K562 (cell line): ENCODE measurements around the gene ARHGEF17. TPM values are rescaled to one million over a fixed set of nuclear protein-coding genes. Genes with fewer than 3 reads are reported as not detected.

Experiments
- ATAC-seq: fragments of 200-7000 bp; cut with Tn5 transposase; 3 replicates; pipeline ENCODE4 v1.9.1; 2020; ENCODE audit warnings: moderate library complexity
- BruUV-seq: library from RNA; stranded (reverse); fragments of 400-500 nt; replicated peaks from 2 replicates; lab custom pipeline; 2021; lab: Mats Ljungman, UMichigan
- CTCF ChIA-PET: fragments of 300-600 bp; formaldehyde crosslinking; extraction: SDS; loops from one replicate; lab custom pipeline; 2021; ENCODE audit warnings: low intra/inter-chr PET ratio; lab: Yijun Ruan, JAX
- POLR2A ChIA-PET: fragments of 300-600, 350-650 bp; sonication (Branson Sonifier 250); formaldehyde crosslinking; extraction: SDS; loops from one replicate; lab custom pipeline; 2021; ENCODE audit warnings: antibody characterized with exemption, inconsistent platforms; lab: Yijun Ruan, JAX
- DNase-seq, 4 experiments: peaks; one replicate each; pipeline versions ENCODE4 v3.0.0 to v3.0.0-alpha.2; 2011 to 2018; ENCODE audit warnings: low spot score in 3 of 4, mixed read lengths in 3 of 4; ENCODE audit errors: extremely low read depth in 1 of 4
- FAIRE-seq: peaks from 2 replicates; lab custom pipeline; 2011; peaks lifted over from hg19 to GRCh38; lab: Jason Lieb, UNC
- H2AFZ ChIP-seq: 2 replicates; pipeline ENCODE4 v1.6.0; 2011; ENCODE audit warnings: low read depth, low read length, control low read depth, inconsistent platforms
- H3K27ac ChIP-seq: fragments of 200-600 bp; 3 replicates; pipeline ENCODE4 v1.8.0; 2011; ENCODE audit warnings: low read depth, mild to moderate bottlenecking, control low read depth, inconsistent platforms, low read length, moderate library complexity, mixed read lengths; ENCODE audit errors: extremely low read depth
- H3K27me3 ChIP-seq, 2 experiments: fragments of 300-600 bp in 1 of 2; 2 replicates in 1 of 2; 3 replicates in 1 of 2; pipeline versions ENCODE4 v1.6.0 to v1.8.0; 2011; ENCODE audit warnings: inconsistent platforms in 2 of 2, low read length in 2 of 2, mild to moderate bottlenecking in 1 of 2, mixed read lengths in 1 of 2, moderate library complexity in 1 of 2; ENCODE audit not compliant: control insufficient read depth in 2 of 2, insufficient read depth in 2 of 2
- H3K36me3 ChIP-seq: fragments of 300-600 bp; 3 replicates; pipeline ENCODE4 v1.8.0; 2011; ENCODE audit warnings: mild to moderate bottlenecking, low read length, inconsistent platforms; ENCODE audit not compliant: control insufficient read depth, insufficient read depth
- H3K4me1 ChIP-seq, 2 experiments: fragments of 200-600 bp in 1 of 2; replicated peaks in 1 of 2; 2 replicates in 1 of 2; 3 replicates in 1 of 2; pipeline versions ENCODE4 v1.5.1 to v1.8.0; 2011; ENCODE audit warnings: inconsistent platforms in 2 of 2, low read length in 2 of 2, mild to moderate bottlenecking in 1 of 2, mixed read lengths in 1 of 2, moderate library complexity in 1 of 2; ENCODE audit not compliant: control insufficient read depth in 2 of 2, insufficient read depth in 2 of 2
- H3K4me2 ChIP-seq: 2 replicates; pipeline ENCODE4 v1.6.1; 2011; ENCODE audit warnings: low read length, control low read depth, inconsistent platforms, mixed read lengths; ENCODE audit not compliant: insufficient read depth
- H3K4me3 ChIP-seq: fragments of 200-600 bp; sonication (generic), shearing (Covaris generic); 2 replicates; pipeline ENCODE4 v1.5.1; 2016; ENCODE audit warnings: control low read depth, inconsistent platforms
- H3K79me2 ChIP-seq: fragments of 200-600 bp; 3 replicates; pipeline ENCODE4 v1.8.0; 2011; ENCODE audit warnings: low read length, inconsistent platforms; ENCODE audit not compliant: control insufficient read depth, insufficient read depth
- H3K9ac ChIP-seq, 2 experiments: 2 replicates each; pipeline versions ENCODE4 v1.6.0 to v1.6.1; 2011; ENCODE audit warnings: low read depth in 2 of 2, low read length in 2 of 2, control low read depth in 1 of 2, inconsistent platforms in 1 of 2, mild to moderate bottlenecking in 1 of 2, mixed read lengths in 1 of 2; ENCODE audit not compliant: insufficient read depth in 1 of 2
- H3K9me1 ChIP-seq: one replicate; pipeline ENCODE4 v1.6.0; 2011; ENCODE audit warnings: inconsistent platforms, mild to moderate bottlenecking, low read length, moderate library complexity; ENCODE audit not compliant: control insufficient read depth, insufficient read depth
- H3K9me3 ChIP-seq: replicated peaks from 2 replicates; pipeline ENCODE4 v1.5.1; 2011; ENCODE audit warnings: low read depth, low read length, inconsistent platforms; ENCODE audit not compliant: control insufficient read depth, insufficient read depth
- H4K20me1 ChIP-seq: replicated peaks from 2 replicates; pipeline ENCODE4 v1.6.1; 2011; ENCODE audit warnings: low read length, inconsistent platforms, mixed read lengths; ENCODE audit not compliant: control insufficient read depth, insufficient read depth
- NR2C1 ChIP-seq, 2 experiments: fragments of 450-650 bp; IDR thresholded peaks; 2 replicates each; pipeline ENCODE4 v1.6.1; 2017; ENCODE audit warnings: mild to moderate bottlenecking in 2 of 2, antibody characterized with exemption in 1 of 2, inconsistent platforms in 1 of 2, missing compliant biosample characterization in 1 of 2, missing genetic modification characterization in 1 of 2
- XRCC3 ChIP-seq: fragments of 450-650 bp; IDR thresholded peaks from 2 replicates; pipeline ENCODE4 v1.6.1; 2017; ENCODE audit warnings: mild to moderate bottlenecking, moderate library complexity
- WGBS: fragments of 100-300 bp; shearing (Covaris generic); methylation state at CpG from one replicate; pipeline ENCODE4 v1.1.6; 2016; ENCODE audit warnings: low coverage, mixed read lengths; ENCODE audit not compliant: insufficient coverage; ENCODE audit errors: missing lambda C conversion rate; 5-methylcytosine and 5-hydroxymethylcytosine counted together
- in situ Hi-C: fragments of 300-500 bp; cut with MboI; formaldehyde crosslinking; loops from 4 replicates; pipeline ENCODE4 v1.15.0; 2018; ENCODE audit warnings: inconsistent platforms, mixed read lengths
- intact Hi-C: fragments of 100-400 bp; cut with micrococcal nuclease; formaldehyde crosslinking; loops from 2 replicates; pipeline ENCODE4 v1.14.2; 2022
- polyA plus RNA-seq, 8 experiments: library from polyadenylated mRNA; depleted of rRNA in 4 of 8; stranded (reverse) in 5 of 8; unstranded in 3 of 8; fragments of >200 nt; fragmentation: Nextera tagmentation in 2 of 8; fragmentation: Illumina TruSeq in 1 of 8; extraction: Ambion mirVana in 2 of 8; extraction: Trizol in 1 of 8; gene quantifications; 2 replicates each; pipeline versions ENCODE4 v1.2.1 to v1.2.3, GENCODE V29; 2011 to 2014; ENCODE audit warnings: inconsistent platforms in 1 of 8, missing spikeins in 1 of 8
- total RNA-seq, 7 experiments: library from RNA; depleted of rRNA in 6 of 7; stranded (reverse); fragments of >200 nt in 6 of 7; fragmentation: Illumina TruSeq in 2 of 7; extraction: Trizol in 2 of 7; gene quantifications; 2 replicates each; pipeline versions ENCODE4 v1.2.1 to v1.2.3, GENCODE V29; 2011 to 2021; ENCODE audit warnings: low replicate concordance in 1 of 7
- TF ChIP-seq, protein P1 (sequence below): fragments of 450-650 bp; IDR thresholded peaks from 2 replicates; pipeline ENCODE4 v1.6.1; 2017; ENCODE audit warnings: mild to moderate bottlenecking, moderate library complexity

ARHGEF17 gene
- total and polyA plus RNA-seq, 9 of the 15 experiments (the other 6 are each of a cell fraction or from before 2014, with no cell fraction given): 0.04 to 0.68 (median 0.10) TPM; not detected in 2

DNA sequence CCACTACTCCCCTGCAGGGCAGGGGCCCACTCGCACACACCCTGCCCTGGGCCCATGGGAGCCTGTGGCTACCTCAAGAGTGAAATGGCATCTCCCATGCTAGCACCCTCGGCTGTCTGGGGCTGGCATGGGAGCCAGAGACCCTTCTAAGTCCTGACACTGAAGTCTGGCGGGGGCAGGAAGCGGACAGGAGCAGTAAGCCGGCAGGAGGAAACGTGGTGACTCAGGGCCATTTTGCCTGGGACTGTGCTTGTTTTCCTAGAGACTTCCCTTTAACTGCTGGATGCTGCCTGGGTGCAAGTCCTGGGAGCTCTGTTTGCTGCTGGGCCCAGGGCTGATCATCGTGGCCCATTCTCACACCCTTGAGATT lies 84.9 kb downstream of the ARHGEF17 start:
- Histone ChIP-seq H3K9ac (peak overlapping the region in 1 of 2 experiments; percentile 65; a peak in 2 of 4 replicates), H3K9me1 (peaks cover 6% of the 10 kb centered on the region), H3K36me3 (peaks cover 80% of the 10 kb centered on the region; the same call in 2 of the 3 replicates), H3K27ac (peak overlapping the region; percentile 8; the same call in 2 of the 3 replicates), H3K4me2 (no peak overlapping the region), H4K20me1 (peaks cover 24% of the 10 kb centered on the region; the same call in 1 of the 2 replicates), H3K4me3 (no peak overlapping the region), H2AFZ (no peak overlapping the region), H3K9me3 (no peaks in the 10 kb centered on the region), H3K79me2 (peaks cover 5% of the 10 kb centered on the region), H3K27me3 (no peaks in the 10 kb centered on the region), H3K4me1 (peaks cover 0 to 49% of the 10 kb centered on the region in 2 experiments; a peak in 3 of 5 replicates)
- peak; percentile 4; the same call in 2 of the 3 replicates for ATAC-seq
- in situ Hi-C loops: loop anchor here (5.0 kb wide), 2 partner anchors 41 to 86 kb away; partner anchors contain the start of gene ARHGEF17
- BruUV-seq: no TSS peak
- 83% methylated on average over 6 of the region's 7 CpGs for WGBS
- ChIA-PET CTCF (interaction anchor here (0.7 to 4.0 kb wide), 4 partner anchors 17 to 269 kb away, joined by 3 to 51 read pairs (median 6); partner anchors contain the start of gene RELT), POLR2A (interaction anchor here (0.5 to 1.5 kb wide), 8 partner anchors 11 to 560 kb away, joined by 3 to 7 read pairs (median 4); no protein-coding TSS in a partner anchor)
- no peak for TF ChIP-seq NR2C1 (IDR thresholded peaks at IDR 0.05)
- TF ChIP-seq NR2C1 (tag; IDR thresholded peaks at IDR 0.05): 0 out of 2 replicates have a peak, but pooled peaks have one; percentile 2
- TF ChIP-seq XRCC3: no peak
- TF ChIP-seq, protein P1, sequence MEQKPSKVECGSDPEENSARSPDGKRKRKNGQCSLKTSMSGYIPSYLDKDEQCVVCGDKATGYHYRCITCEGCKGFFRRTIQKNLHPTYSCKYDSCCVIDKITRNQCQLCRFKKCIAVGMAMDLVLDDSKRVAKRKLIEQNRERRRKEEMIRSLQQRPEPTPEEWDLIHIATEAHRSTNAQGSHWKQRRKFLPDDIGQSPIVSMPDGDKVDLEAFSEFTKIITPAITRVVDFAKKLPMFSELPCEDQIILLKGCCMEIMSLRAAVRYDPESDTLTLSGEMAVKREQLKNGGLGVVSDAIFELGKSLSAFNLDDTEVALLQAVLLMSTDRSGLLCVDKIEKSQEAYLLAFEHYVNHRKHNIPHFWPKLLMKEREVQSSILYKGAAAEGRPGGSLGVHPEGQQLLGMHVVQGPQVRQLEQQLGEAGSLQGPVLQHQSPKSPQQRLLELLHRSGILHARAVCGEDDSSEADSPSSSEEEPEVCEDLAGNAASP: no peak
- intact Hi-C loops: loop anchor here (1.0 to 2.0 kb wide), 2 partner anchors 16 to 42 kb away; partner anchors contain the start of gene RELT
- no peak for FAIRE-seq
- DNase-seq: no peak
